ENCODE data around the gene EPHA2. TPM values are rescaled to one million over a fixed set of nuclear protein-coding genes. Genes with fewer than 3 reads are reported as not detected.
A peak's percentile ranks its signal among the peaks of the same experiment; 100 is the strongest.

EPHA2 gene
- total and polyA plus RNA-seq, 9 donors = 3.3 to 9.8 (median 6.9) TPM

GRCh38 chr1:16158025-16158424, 2.2 kb upstream of the EPHA2 start:
- no peaks in the 10 kb centered on the region for H3K36me3 ChIP-seq (ENCODE audit: control insufficient read depth, insufficient read depth, low read length)
- H3K4me1 ChIP-seq (ENCODE audit: control insufficient read depth, insufficient read depth, low read length) = peaks cover 40% of the 10 kb centered on the region
- H3K9me3 ChIP-seq (replicated peaks; ENCODE audit: control insufficient read depth, low read depth, low read length) = no peaks in the 10 kb centered on the region
- H3K27ac ChIP-seq (ENCODE audit: low read length) = no peak overlapping the region
- WGBS (ENCODE audit: insufficient coverage) = 64% methylated on average over 5 of the region's 5 CpGs
- peaks cover 34% of the 10 kb centered on the region for H3K27me3 ChIP-seq (ENCODE audit: control insufficient read depth, insufficient read depth, low read length)
- no peak for DNase-seq
- no peak overlapping the region for H3K4me3 ChIP-seq (ENCODE audit: low read length)

GRCh38 chr1:16156848-16157495, 1.1 kb upstream of the EPHA2 start:
- H3K4me3 ChIP-seq (ENCODE audit: low read length) = no peak overlapping the region
- H3K27ac ChIP-seq (ENCODE audit: low read length) = no peak overlapping the region
- DNase-seq = no peak
- H3K9me3 ChIP-seq (replicated peaks; ENCODE audit: control insufficient read depth, low read depth, low read length) = no peaks in the 10 kb centered on the region
- peaks cover 24% of the 10 kb centered on the region for H3K27me3 ChIP-seq (ENCODE audit: control insufficient read depth, insufficient read depth, low read length)
- H3K36me3 ChIP-seq (ENCODE audit: control insufficient read depth, insufficient read depth, low read length) = no peaks in the 10 kb centered on the region
- peaks cover 47% of the 10 kb centered on the region for H3K4me1 ChIP-seq (ENCODE audit: control insufficient read depth, insufficient read depth, low read length)
- WGBS (ENCODE audit: insufficient coverage) = 69% methylated on average over 11 of the region's 13 CpGs

GRCh38 chr1:16153999-16154673, 1.7 kb downstream of the EPHA2 start:
- H3K4me3 ChIP-seq (ENCODE audit: low read length) = peak overlapping the region; percentile 72
- 24% methylated on average over 13 of the region's 17 CpGs for WGBS (ENCODE audit: insufficient coverage)
- H3K27me3 ChIP-seq (ENCODE audit: control insufficient read depth, insufficient read depth, low read length) = peaks cover 22% of the 10 kb centered on the region
- peak overlapping the region; percentile 36 for H3K27ac ChIP-seq (ENCODE audit: low read length)
- no peaks in the 10 kb centered on the region for H3K9me3 ChIP-seq (replicated peaks; ENCODE audit: control insufficient read depth, low read depth, low read length)
- H3K36me3 ChIP-seq (ENCODE audit: control insufficient read depth, insufficient read depth, low read length) = peaks cover 11% of the 10 kb centered on the region
- H3K4me1 ChIP-seq (ENCODE audit: control insufficient read depth, insufficient read depth, low read length) = peaks cover 70% of the 10 kb centered on the region
- DNase-seq = no peak

GRCh38 chr1:16153096-16153998, 2.5 kb downstream of the EPHA2 start:
- Histone ChIP-seq H3K27ac (ENCODE audit: low read length) (peak overlapping the region; percentile 78), H3K36me3 (ENCODE audit: control insufficient read depth, insufficient read depth, low read length) (peaks cover 18% of the 10 kb centered on the region), H3K27me3 (ENCODE audit: control insufficient read depth, insufficient read depth, low read length) (peaks cover 22% of the 10 kb centered on the region), H3K4me1 (ENCODE audit: control insufficient read depth, insufficient read depth, low read length) (peaks cover 70% of the 10 kb centered on the region), H3K9me3 (replicated peaks; ENCODE audit: control insufficient read depth, low read depth, low read length) (no peaks in the 10 kb centered on the region), H3K4me3 (ENCODE audit: low read length) (peak overlapping the region; percentile 72)
- WGBS (ENCODE audit: insufficient coverage) = 71% methylated on average over 1 of the region's 13 CpGs
- no peak for DNase-seq

GRCh38 chr1:16152481-16153087, 3.3 kb downstream of the EPHA2 start:
- H3K4me1 ChIP-seq (ENCODE audit: control insufficient read depth, insufficient read depth, low read length) = peaks cover 72% of the 10 kb centered on the region
- DNase-seq = no peak
- peaks cover 23% of the 10 kb centered on the region for H3K36me3 ChIP-seq (ENCODE audit: control insufficient read depth, insufficient read depth, low read length)
- H3K27ac ChIP-seq (ENCODE audit: low read length) = peak overlapping the region; percentile 78
- WGBS (ENCODE audit: insufficient coverage) = 42% methylated on average over 13 of the region's 16 CpGs
- H3K4me3 ChIP-seq (ENCODE audit: low read length) = no peak overlapping the region
- H3K27me3 ChIP-seq (ENCODE audit: control insufficient read depth, insufficient read depth, low read length) = peaks cover 22% of the 10 kb centered on the region
- H3K9me3 ChIP-seq (replicated peaks; ENCODE audit: control insufficient read depth, low read depth, low read length) = no peaks in the 10 kb centered on the region

GRCh38 chr1:16151995-16152384, 3.9 kb downstream of the EPHA2 start:
- Histone ChIP-seq H3K36me3 (ENCODE audit: control insufficient read depth, insufficient read depth, low read length) (peaks cover 23% of the 10 kb centered on the region), H3K27ac (ENCODE audit: low read length) (peak overlapping the region; percentile 60), H3K27me3 (ENCODE audit: control insufficient read depth, insufficient read depth, low read length) (peaks cover 22% of the 10 kb centered on the region), H3K4me1 (ENCODE audit: control insufficient read depth, insufficient read depth, low read length) (peaks cover 77% of the 10 kb centered on the region), H3K9me3 (replicated peaks; ENCODE audit: control insufficient read depth, low read depth, low read length) (no peaks in the 10 kb centered on the region), H3K4me3 (ENCODE audit: low read length) (no peak overlapping the region)
- no peak for DNase-seq
- 89% methylated on average over 2 of the region's 4 CpGs for WGBS (ENCODE audit: insufficient coverage)

- Histone ChIP-seq H3K4me3 (ENCODE audit: low read length) (no peak overlapping the region), H3K4me1 (ENCODE audit: control insufficient read depth, insufficient read depth, low read length) (peaks cover 78% of the 10 kb centered on the region), H3K9me3 (replicated peaks; ENCODE audit: control insufficient read depth, low read depth, low read length) (no peaks in the 10 kb centered on the region), H3K27me3 (ENCODE audit: control insufficient read depth, insufficient read depth, low read length) (peaks cover 25% of the 10 kb centered on the region), H3K27ac (ENCODE audit: low read length) (peak overlapping the region; percentile 60), H3K36me3 (ENCODE audit: control insufficient read depth, insufficient read depth, low read length) (peaks cover 23% of the 10 kb centered on the region)
- peak; percentile 82 for DNase-seq
- WGBS (ENCODE audit: insufficient coverage) = 41% methylated on average over 6 of the region's 9 CpGs
These were observed 4.5 kb downstream of the EPHA2 start for GRCh38 chr1:16151196-16151994.

- peaks cover 23% of the 10 kb centered on the region for H3K36me3 ChIP-seq (ENCODE audit: control insufficient read depth, insufficient read depth, low read length)
- 49% methylated on average over 3 of the region's 6 CpGs for WGBS (ENCODE audit: insufficient coverage)
- no peak for DNase-seq
- no peaks in the 10 kb centered on the region for H3K9me3 ChIP-seq (replicated peaks; ENCODE audit: control insufficient read depth, low read depth, low read length)
- peak overlapping the region; percentile 60 for H3K27ac ChIP-seq (ENCODE audit: low read length)
- peaks cover 24% of the 10 kb centered on the region for H3K27me3 ChIP-seq (ENCODE audit: control insufficient read depth, insufficient read depth, low read length)
- peaks cover 80% of the 10 kb centered on the region for H3K4me1 ChIP-seq (ENCODE audit: control insufficient read depth, insufficient read depth, low read length)
- no peak overlapping the region for H3K4me3 ChIP-seq (ENCODE audit: low read length)
These were observed 5.4 kb downstream of the EPHA2 start for GRCh38 chr1:16150508-16150907.

GRCh38 chr1:16149702-16150488, 6.0 kb downstream of the EPHA2 start:
- peaks cover 80% of the 10 kb centered on the region for H3K4me1 ChIP-seq (ENCODE audit: control insufficient read depth, insufficient read depth, low read length)
- H3K36me3 ChIP-seq (ENCODE audit: control insufficient read depth, insufficient read depth, low read length) = peaks cover 23% of the 10 kb centered on the region

More at GRCh38 chr1:16149702-16150488, 6.0 kb downstream of the EPHA2 start:
- 68% methylated on average over 4 of the region's 12 CpGs for WGBS (ENCODE audit: insufficient coverage)
- Histone ChIP-seq H3K27ac (ENCODE audit: low read length) (peak overlapping the region; percentile 60), H3K9me3 (replicated peaks; ENCODE audit: control insufficient read depth, low read depth, low read length) (no peaks in the 10 kb centered on the region), H3K4me3 (ENCODE audit: low read length) (no peak overlapping the region), H3K27me3 (ENCODE audit: control insufficient read depth, insufficient read depth, low read length) (peaks cover 18% of the 10 kb centered on the region)
- no peak for DNase-seq
